GM18909 (cell line): ENCODE results near the gene CEP85.

Experiments used
- ATAC-seq: cut with Tn5 transposase; IDR thresholded peaks from one replicate; pipeline ENCODE4 v1.9.1; 2021; ENCODE audit warnings: mild to moderate bottlenecking; ENCODE audit not compliant: unreplicated experiment, poor library complexity

Gene CEP85, protein sequence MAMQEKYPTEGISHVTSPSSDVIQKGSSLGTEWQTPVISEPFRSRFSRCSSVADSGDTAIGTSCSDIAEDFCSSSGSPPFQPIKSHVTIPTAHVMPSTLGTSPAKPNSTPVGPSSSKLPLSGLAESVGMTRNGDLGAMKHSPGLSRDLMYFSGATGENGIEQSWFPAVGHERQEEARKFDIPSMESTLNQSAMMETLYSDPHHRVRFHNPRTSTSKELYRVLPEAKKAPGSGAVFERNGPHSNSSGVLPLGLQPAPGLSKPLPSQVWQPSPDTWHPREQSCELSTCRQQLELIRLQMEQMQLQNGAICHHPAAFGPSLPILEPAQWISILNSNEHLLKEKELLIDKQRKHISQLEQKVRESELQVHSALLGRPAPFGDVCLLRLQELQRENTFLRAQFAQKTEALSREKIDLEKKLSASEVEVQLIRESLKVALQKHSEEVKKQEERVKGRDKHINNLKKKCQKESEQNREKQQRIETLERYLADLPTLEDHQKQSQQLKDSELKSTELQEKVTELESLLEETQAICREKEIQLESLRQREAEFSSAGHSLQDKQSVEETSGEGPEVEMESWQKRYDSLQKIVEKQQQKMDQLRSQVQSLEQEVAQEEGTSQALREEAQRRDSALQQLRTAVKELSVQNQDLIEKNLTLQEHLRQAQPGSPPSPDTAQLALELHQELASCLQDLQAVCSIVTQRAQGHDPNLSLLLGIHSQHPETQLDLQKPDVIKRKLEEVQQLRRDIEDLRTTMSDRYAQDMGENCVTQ

DNA sequence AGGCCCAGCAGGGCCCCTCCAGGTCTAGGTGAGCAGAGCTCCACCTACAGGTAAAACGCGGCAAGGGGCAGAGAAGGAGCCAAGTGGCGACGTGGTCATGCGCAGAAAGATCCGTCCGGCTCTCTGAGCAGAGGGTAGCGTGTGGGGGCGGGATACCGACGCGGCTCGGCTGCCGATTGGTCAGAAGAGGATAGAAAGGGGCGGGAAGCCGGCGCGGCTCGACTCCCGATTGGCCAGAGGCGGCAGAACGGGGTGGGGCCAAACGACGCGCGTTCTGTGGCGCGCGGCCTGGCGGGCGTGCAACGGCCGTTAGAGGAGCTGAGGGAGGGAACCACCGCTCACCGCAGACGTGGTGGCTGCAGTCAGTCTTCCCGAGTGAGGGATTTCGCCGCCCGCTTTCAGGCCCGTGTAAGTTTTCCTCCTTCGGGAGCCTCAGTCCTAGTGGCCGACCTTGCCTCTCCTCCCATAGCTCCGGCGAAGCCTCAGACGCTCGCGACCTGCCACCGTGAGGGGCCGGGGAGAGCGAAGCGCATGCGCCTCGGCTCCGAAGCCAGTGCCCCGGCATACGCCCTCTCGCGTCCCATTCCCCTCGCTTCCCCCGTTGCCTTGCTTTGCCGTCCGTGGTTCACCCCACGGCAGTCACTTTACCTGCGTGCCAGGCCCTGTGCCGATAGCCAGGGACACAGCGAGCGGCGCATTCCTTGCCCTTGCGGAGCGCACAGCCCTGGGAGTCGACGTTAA, at the start of gene CEP85:
CEP85 (plus strand) TSS at position 298 of the 741 bp plus-strand sequence. CDS start 5,584 bp downstream, outside the sequence.
- peak; percentile 91 for ATAC-seq

DNA sequence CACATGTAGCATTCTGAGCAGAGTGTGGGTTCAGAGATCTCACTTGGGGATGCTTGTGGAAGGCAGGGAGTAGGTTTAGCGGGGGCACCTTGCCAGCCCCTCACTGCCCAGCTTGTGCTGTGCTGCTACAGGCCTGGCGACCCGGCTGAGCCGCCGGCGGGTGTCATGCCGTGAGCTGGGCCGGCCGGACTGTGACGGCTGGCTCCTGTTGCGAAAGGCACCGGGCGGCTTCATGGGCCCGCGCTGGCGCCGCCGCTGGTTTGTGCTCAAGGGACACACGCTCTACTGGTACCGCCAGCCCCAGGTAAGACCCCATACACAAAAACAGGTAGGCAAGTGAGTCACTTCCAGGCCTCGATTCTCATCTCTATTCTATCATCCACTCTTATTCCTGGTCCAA, 49.1 kb upstream of the CEP85 start:
- ATAC-seq, result no peak

DNA sequence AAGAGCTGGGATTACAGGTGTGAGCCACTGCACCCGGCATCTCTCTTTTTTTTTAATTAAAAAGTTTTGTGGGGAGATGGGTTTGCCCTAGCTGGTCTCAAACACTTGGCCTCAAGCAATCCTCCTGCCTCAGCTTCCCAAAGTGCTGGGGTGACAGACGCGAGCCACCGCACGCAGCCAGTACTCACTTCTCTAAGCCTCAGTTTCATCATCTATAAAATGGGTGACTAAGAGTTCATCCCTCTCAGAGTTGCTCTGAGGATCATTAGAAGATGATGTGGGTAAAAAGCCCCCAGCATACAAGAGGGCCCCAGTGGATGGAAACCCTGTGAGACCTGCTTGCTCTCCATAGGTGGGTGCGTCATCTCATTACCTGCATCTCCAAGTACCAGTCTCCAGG, 46.1 kb upstream of the CEP85 start:
- no peak for ATAC-seq

DNA sequence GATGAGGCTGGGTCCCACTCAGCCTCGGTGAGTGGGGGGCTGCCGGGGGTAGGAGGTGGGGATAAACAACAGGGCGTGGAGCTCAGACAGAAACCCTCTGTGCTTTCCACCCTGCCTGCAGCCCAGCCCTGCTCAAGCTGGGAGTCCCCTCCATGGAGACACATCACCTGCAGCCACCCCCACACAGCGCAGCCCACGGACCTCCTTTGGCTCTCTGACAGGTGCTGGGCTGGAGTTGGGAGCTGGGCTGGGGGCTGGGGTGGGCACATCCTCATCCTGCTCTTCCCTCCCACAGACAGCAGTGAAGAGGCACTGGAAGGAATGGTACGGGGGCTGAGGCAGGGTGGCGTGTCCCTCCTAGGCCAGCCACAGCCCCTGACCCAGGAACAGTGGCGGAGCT, 45.5 kb upstream of the CEP85 start:
- no peak for ATAC-seq

DNA sequence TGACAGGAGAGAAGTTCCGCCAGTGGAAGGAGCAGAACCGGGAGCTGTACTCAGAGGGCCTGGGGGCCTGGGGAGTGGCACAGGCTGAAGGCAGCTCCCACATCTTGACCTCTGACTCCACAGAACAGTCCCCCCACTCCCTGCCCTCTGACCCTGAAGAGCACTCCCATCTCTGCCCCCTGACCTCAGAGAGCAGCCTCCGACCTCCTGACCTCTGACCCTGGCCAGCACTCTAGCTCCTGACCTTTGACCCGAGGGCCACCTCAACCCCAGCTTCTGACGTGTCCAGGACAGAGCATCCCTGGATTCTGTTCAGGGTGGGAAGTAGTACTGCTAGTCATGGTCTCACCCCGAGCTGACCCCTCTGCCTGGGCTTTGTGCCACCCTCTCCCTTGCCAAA, 44.7 kb upstream of the CEP85 start:
- ATAC-seq, result no peak

DNA sequence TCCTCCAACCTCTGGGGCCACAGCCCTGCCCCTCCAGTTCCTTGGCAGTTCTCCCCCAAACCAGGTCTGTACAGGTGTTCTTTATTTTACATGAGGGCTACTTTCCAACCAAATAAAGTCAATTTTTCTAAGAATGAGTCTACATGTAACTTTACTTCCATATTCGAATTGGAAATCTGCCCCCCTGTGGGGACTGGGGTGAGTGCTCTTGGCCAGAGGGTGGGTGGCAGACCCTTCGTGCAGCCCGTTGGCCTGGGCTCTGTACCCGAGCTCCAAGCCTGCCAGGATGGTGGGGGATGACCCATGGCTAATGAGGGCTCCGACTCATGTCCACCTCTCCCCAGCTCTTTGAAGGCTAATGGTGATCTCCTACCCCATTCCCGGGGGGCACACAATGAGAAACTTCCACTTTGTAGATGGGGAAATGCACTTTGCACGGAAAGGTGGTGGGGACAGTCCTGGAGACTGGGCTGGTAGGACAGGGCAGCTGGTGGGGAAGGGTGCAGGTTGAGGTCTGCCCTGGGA, 44.2 kb upstream of the CEP85 start:
- ATAC-seq, result no peak

DNA sequence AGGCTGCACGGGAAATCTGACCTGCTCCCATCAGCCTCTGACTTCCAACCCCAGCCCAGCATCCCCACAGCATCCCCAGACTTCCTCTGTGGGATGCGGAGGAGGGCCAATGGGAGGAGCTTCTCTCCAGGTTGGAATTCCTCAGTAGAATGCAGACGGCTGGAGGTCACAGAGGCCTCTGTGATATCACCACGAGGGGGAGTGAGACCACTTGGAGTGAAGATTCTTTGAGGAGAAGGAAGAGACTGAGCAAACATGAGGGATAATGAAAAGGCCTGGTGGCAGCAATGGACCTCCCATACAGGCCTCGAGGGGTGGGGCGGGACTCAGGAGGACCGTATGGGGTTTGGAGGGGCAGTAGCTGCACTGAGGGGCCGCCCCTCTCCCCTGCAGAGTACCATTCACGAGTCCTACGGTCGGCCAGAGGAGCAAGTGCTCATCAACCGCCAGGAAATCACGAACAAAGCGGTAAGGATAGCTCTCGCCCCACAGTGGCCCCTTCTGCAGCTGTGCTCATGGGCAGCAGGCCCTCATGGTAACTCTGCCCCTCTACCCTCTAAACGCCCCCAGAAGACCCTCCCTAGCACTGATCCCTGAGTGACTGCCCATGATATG, 43.5 kb upstream of the CEP85 start, which contains the start of gene CATSPER4:
CATSPER4 (plus strand) TSS at position 230 of the 615 bp plus-strand sequence; CDS start at position 256, 26 bp downstream.
- ATAC-seq, result no peak

DNA sequence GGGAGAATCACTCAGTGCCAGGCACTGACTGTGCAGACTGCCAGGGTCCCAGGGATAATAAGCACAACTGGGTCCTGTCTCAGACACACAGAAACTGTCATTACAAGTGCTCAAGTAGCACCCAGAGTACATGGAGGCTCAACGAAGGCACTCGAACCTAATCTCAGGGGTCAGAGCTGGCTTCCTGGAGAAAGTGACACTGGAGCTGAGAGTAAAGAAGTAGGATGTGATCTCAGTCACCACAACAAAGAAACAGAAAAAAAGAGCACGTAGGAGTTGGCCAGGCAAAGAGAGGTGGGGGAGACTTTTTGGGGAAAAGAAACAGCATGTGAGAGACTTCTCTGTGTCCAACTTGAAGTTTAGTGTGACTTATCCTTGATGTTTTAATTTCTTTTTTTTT, 42.3 kb upstream of the CEP85 start:
- ATAC-seq, result no peak

DNA sequence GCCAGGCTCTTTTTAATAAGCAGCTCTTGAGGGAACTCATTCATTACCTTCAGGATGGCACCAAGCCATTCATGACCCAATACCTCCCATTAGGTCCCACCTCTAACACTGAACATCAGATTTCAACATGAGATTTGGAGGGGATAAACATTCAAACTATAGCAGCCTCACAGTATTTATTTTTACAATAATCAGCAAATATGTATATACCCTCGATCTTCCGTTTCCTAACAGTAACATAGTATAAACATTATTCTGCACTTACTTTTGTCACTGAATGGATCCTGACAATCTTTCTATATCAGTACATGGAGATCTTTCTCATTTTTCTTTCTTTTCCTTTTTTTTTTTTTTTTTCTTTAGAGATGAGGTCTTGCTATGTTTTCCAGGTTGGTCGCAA, 38.2 kb upstream of the CEP85 start:
- ATAC-seq, result no peak

DNA sequence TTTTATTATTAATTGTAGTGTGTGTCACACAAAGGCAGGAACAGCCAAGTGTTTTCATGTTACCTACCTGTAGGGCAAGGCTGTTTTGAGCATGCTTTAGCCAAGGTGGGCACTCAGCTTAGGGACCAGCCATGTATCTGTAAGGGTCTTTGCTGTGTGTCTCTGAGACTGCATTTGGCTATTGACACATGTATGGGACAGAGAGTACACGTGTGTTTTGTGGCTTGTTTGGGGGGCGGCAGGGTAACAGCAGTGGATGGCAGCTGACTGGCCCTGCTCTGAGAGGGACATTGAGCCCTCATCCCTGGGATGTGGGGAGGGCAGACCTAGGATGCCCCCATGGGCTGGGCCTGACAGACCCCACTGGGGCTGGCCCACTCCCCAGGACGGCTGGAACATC, 36.7 kb upstream of the CEP85 start:
- ATAC-seq, result no peak

DNA sequence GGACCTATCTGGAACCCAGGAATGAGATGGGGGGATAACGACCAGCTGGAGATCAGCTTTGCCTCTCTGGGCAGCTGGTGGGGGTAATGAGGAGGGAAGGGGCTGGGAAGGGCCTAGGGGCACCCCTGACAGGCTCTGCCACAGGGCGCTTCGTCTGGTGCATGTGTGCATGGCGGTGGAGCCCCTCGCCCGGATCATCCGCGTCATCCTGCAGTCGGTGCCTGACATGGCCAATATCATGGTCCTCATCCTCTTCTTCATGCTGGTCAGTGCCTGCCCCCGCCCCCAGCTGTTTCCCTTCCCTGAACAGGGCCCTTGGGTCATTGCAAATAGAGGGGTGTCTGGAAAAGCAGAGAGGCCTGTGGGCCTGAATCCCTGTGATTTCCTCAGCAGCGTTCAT, 36.2 kb upstream of the CEP85 start:
- no peak for ATAC-seq

DNA sequence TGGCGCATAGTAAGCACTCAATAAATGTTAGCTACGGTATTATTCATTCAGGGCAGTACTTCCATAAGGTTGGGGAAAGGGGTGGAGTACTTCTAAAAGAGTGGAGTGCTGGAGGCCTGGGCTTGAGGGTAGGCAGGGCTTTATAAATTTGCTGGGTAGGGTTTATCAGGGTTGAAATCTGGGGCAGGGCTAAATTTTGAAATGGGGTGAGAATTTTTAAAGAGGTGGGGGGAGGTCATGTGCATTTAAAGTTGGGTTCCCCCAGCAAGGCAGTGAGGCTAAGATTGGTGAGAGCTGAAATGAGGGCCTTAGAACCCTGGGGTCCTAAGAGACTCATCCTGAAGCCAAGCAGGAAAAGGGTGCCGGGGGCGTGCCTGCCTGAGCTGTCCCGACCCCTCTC, 33.6 kb upstream of the CEP85 start:
- no peak for ATAC-seq

DNA sequence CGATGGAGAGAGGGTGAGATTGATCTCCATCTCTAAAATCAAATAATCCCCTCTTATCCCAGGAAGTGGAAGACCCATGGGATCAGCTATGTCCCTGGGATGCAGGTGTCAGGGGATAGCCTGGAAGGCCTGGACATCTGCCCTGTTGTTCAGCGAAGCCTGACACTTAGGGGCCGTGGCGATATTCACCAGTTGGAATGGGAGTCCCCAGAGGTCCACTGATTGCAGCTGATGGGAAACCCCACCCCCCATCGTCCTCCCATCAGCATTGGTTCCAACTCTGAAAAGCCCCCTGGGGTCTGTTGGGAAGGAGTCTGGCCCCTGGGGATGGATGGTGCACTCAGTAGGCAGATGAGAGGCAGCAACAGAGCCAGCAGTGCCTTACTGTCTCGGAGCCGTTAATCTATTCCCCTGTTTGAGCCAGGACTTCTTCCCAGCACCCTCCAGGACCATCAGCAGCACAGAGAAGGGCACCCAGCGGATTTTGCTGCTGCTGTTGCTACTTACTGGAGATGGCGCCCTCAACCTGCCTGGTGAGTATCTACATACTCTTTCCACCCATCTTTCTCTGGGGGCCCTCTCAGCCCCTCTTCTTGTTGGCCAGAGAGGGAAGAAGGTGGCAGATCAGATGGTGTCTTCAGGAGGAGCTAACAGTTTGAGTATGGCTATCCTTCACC, 30.2 kb upstream of the CEP85 start:
- no peak for ATAC-seq

DNA sequence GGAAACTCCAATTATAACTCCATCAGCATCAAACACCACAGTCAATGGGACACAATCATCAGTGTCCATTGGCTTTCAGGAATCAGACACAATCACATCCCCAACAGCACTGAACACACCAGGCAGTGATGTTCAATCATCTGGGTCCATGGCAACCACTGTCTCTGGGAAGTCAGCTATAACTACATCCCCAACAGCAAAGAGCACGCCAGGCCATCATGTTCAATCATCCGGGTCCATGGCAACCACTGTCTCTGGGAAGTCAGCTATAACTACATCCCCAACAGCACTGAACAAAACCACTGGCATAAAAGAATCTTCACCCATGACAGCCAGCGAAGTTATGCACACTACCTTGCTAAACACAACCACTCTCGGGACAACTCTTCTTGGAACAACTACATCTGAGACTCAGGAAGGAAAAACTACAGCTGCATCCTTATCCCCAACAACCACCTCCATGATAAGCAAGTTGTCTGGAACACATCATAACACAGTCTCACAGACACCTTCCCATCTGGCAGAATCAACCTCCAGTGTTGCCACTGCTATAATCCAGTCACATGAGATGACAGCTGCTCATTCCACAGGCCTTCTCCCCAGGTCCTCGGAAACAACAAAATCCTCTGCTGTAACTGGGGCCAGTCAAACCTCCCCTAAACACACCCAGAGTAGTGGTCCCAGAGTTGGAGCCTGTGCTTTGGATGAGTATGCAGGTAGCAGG, 23.7 kb upstream of the CEP85 start:
- no peak for ATAC-seq

DNA sequence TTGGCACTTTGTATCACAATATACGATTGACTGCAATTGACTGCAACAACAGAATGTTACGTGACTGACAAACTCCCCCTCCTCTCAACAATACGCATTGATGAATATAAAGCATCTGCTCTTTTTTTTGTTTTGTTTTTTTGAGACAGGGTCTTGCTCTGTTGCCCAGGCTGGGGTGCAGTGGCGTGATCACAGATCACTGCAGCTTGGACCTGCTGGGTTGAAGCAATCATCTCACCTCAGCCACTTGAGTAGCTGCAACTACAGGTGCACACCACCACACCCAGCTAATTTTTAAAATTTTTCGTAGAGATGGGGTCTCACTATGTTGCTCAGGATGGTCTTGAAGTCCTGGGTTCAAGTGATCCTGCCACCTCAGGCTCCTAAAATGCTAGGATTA, 21.3 kb upstream of the CEP85 start:
- ATAC-seq, result no peak

DNA sequence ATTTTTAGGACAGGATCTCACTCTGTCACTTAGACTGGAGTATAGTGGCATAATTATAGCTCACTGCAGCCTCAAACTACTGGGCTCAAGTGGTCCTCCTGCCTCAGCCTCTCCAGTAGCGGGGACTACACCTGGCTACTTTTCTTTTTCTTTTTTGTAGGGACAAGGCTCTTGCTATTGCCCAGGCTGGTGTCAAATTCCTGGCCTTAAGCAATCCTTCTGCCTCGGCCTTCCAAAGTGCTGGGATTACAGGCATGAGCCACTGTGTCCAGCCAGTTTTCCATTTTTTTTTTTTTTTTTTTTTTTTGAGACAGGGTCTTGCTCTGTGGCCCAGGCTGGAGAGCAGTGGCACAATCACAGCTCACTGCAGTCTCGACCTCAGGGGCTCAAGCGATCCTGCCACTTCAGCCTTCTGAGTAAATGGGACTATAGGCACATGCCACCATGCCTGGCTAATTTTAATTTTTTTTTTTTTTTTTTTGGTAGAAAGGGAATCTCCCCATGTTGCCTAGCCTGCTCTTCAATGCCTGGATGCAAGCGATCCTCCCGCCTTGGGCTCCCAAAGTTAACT, 20.6 kb upstream of the CEP85 start:
- no peak for ATAC-seq

DNA sequence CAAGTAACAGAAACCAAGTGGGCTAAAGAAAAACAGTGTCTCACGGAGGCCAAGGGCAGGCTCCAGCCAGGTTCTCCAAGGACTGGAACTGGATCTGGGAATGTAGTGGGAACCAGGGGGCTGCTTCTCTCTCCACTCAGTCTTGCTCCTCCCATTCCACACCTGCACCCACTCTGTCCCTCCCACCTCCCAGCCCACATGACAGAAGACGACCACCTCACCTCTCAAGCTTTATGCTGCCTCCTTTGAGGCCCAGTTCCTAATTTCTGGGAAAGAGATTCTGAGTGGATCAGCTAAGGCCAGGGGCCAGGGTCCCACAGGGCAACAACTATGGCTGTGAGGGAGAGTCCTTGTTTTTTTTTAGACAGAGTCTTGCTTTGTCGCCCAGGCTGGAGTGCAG, 18.8 kb upstream of the CEP85 start:
- ATAC-seq, result no peak

DNA sequence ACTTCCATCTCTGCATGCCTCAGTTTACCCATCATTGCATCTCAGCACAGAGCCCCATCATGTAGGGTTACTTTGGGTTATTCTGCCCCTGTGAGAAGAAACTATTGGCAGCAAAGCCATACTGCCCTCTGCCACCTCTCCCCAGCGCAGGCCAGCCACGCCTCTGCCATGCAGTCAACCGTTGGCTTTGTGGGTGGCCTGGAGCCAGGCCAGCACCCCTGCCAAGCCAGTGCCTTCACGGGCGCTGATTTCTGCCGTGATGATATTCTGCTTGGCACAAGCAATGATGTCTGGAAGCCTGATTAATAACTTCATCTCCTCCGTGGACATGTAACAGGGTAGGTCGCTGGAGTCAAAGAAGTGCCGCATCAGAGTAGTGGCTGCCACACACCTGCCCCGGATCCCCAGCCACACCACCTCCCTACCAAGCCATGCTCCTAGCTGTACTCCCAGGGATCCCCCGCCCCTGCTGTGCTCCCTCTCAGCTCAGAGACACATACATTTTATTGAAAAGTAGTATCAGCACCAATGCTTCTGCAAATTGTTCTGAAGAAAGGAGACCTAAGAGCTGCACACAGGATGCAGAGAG, 15.0 kb upstream of the CEP85 start:
- no peak for ATAC-seq
